GM19035 (cell line): ENCODE data around the gene GLIS1.

Experiments
- ATAC-seq: cut with Tn5 transposase; IDR thresholded peaks from one replicate; pipeline ENCODE4 v1.9.1; 2021; ENCODE audit not compliant: unreplicated experiment

Gene GLIS1

GRCh38 chr1:53541263-53541625 lies 197.7 kb downstream of the GLIS1 start:
- ATAC-seq, result no peak

GRCh38 chr1:53540604-53541262 lies 198.2 kb downstream of the GLIS1 start:
- ATAC-seq, result no peak

- no peak for ATAC-seq
These were observed 199.0 kb downstream of the GLIS1 start for GRCh38 chr1:53539711-53540603.

GRCh38 chr1:53539226-53539625 lies 199.7 kb downstream of the GLIS1 start:
- no peak for ATAC-seq

GRCh38 chr1:53536606-53537005 lies 202.4 kb downstream of the GLIS1 start:
- no peak for ATAC-seq

- no peak for ATAC-seq
These were observed 203.1 kb downstream of the GLIS1 start for GRCh38 chr1:53535846-53536245.

DNA sequence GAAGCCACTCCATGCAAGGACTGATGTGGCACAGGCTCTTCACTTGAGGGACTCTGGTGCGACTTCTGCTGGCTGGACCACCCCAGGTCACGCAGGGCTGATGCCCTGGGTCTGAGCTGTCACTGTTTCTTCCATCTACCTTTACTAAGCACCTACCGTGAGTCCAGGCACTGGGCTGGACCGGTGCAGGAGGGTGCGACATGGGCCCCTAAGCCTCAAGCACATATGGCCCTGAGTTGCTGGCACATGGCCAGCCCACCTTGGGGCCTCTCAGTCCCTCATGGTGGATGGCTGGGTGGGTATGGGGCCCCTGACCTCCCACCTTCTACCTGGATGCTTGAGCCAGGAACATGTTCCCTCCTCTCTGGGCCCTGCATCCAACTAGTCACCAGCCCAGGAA lies 203.7 kb downstream of the GLIS1 start:
- ATAC-seq, result no peak

- ATAC-seq, result no peak
These were observed 206.1 kb downstream of the GLIS1 start for GRCh38 chr1:53532912-53533311.

DNA sequence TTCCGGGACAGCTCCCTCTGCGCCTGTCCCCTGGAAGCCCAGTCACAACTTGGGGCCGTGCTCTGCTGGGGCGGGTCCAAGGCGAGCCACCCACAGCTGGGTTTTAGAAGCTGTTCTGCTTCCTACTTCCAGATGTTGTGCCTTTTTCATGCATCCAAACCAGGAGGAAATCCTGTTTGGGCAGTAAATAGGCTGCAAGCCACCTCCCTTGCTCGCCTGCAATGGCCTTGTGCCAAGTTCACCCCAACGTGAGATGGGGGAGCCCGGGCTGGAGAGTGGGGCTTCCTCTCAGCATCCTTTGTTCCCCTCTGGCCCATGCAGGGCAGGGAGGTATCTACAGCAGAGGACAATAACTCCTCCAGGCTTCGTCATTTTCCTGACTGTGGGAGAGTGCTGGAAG lies 206.6 kb downstream of the GLIS1 start:
- no peak for ATAC-seq

GRCh38 chr1:53530550-53530949 lies 208.4 kb downstream of the GLIS1 start:
- no peak for ATAC-seq

DNA sequence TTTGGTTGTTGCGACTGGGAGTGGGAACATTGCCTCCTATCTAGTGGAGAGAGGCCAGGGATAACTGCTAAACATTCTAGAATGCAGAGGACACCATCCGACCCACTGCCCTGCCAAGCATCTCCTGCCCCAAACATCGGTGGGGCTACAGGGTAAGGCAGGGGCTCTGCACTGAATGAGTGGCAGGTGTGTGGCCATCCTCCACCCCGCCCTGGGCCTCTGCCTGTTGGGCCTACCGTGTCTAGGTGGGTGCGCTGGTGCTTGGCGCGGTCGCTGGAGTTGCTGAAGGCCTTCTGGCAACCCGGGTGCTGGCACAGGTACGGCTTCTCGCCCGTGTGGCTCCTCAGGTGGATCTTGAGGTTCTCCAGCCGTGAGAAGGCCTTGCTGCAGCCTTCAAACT lies 209.4 kb downstream of the GLIS1 start:
- ATAC-seq, result no peak

GRCh38 chr1:53527368-53527767 lies 211.6 kb downstream of the GLIS1 start:
- no peak for ATAC-seq

- ATAC-seq, result no peak
These were observed 212.4 kb downstream of the GLIS1 start for GRCh38 chr1:53526451-53527101.

DNA sequence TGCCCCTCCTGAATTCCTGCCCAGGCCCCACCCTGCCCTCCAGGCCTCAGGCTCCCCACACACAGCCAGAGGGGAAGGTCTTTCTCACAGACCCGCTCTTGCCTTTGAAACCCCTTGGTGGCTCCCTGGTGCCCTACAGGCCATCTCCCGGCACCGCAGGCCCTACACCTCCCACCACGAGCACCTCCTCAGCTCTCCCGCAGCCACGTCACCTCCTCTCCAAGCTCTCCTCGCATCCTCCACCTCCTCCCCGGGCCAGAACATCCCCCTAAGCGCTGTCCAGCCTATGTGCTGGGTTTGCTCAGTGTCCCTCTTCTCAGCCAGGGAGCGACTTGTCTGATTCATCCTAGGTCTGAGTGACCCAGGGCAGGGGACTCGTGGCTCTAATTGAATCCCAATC lies 213.4 kb downstream of the GLIS1 start:
- ATAC-seq, result no peak

DNA sequence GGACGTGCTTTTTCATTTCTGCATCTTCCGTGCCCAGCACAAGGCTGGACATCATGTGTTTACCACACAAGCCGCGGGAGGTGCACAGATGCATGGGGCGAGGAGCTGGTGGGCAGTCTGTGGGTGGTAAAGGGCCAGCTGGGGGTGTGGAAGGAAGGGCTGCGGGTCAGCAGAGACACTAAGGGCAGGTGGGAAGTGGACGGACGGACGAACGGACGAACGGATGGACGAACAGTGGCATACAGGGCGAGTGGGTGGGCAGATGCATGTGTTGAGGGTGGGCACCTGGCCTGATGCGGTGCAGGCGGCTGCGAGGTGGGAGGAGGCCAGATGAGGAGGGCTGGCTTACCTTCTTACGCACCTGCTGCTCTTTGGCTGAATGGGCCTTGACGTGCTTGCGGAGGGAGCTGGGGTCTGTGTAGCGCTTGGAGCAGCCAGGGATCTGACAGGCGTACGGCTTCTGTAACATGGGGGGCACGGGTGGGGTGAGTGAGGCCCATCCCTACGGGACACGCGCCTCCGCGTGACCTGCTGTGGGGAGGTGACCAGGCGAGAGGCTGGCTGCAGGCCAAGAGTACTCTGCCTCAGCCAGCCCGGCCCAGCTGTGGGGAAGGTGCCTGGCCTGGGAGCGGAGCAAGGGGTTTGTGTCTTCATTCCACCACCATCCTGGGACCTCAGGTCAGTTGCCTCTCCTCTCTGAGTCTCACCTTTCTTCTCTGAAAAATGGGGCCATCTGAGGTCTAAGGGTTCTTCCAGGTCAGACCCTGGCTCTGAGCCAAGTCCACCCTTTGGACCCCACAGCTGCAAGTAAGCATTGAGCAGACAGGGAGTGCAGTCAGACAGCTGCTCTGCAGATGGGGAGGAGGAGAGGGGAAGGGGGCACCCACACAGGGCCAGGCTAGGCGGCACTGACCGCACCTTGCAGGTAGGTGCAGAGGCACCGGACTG lies 214.3 kb downstream of the GLIS1 start:
- no peak for ATAC-seq

GRCh38 chr1:53521924-53522552 lies 216.9 kb downstream of the GLIS1 start:
- ATAC-seq, result no peak

- ATAC-seq, result no peak
These were observed 218.5 kb downstream of the GLIS1 start for GRCh38 chr1:53520481-53520880.

GRCh38 chr1:53519421-53519820 lies 219.5 kb downstream of the GLIS1 start:
- no peak for ATAC-seq

- ATAC-seq, result no peak
These were observed 220.2 kb downstream of the GLIS1 start for GRCh38 chr1:53518775-53519174.

DNA sequence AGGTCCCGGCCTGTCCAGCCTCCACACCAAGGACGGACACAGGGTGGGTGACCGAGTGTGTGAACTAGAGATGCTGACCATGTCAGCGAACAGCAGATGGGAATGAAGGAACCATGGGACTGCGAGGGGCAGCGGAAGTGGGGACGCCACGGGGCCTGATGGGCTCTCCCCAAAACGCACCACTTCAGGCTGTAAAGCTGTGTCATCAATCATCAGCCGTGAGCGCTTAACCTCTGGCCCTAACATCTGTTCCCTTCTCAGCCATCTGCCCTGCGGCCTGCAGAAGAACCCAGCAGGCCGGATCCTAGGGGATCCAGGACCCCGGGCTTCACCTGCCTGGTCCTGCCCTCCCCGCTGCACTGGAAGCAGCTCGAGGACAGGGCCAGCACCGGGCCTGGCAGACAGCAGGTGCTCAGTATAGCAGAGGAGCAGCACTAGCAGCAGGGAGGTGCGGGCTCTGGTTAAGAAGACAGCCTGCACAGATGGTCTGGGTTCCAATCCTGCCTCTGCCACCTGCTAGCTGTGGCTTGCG lies 221.1 kb downstream of the GLIS1 start:
- no peak for ATAC-seq
